OCI-LY1 (cell line): ENCODE results near the gene FAM107B.

Source experiments
- CTCF ChIP-seq: fragments of 200-600 bp; sonication (generic), shearing (Covaris generic); IDR thresholded peaks from 2 replicates; pipeline ENCODE4 v1.5.1; 2017; ENCODE audit warnings: mild to moderate bottlenecking, antibody characterized with exemption, low read length, moderate library complexity, mixed read lengths
- EZH2 ChIP-seq: fragments of 200-600 bp; sonication (generic), shearing (Covaris generic); IDR thresholded peaks from 2 replicates; pipeline ENCODE4 v1.8.0; 2017; ENCODE audit warnings: borderline replicate concordance, mixed run types, mild to moderate bottlenecking, antibody characterized with exemption, low read length, moderate library complexity, mixed read lengths

GRCh38 chr10:14571866-14572507, 202.7 kb downstream of the FAM107B start:
- TF ChIP-seq EZH2 (no peak), CTCF (no peak)
